Right cardiac atrium (tissue), 5 donors: ENCODE results near the gene IFNAR2. TPM values are rescaled to one million over a fixed set of nuclear protein-coding genes. Genes with fewer than 3 reads are reported as not detected.

Experiments
- ATAC-seq, 2 donors: fragments of 200-7000 bp; cut with Tn5 transposase; one replicate each; pipeline versions ENCODE4 v1.8.0 to v1.9.1; 2020; ENCODE audit warnings: moderate library complexity in 2 of 2, mild to moderate bottlenecking in 1 of 2
- DNase-seq, 3 donors: peaks; one replicate each; pipeline ENCODE4 v3.0.0-alpha.2; 2020
- H3K27ac ChIP-seq: one replicate; pipeline ENCODE4 v1.5.1; 2013; ENCODE audit warnings: mild to moderate bottlenecking, low read length, control low read depth, moderate library complexity
- H3K27me3 ChIP-seq: one replicate; pipeline ENCODE4 v1.6.1; 2013; ENCODE audit not compliant: control insufficient read depth, insufficient read depth
- H3K4me1 ChIP-seq: one replicate; pipeline ENCODE4 v1.6.1; 2013; ENCODE audit warnings: low read length; ENCODE audit not compliant: control insufficient read depth, insufficient read depth
- H3K4me3 ChIP-seq: one replicate; pipeline ENCODE4 v1.5.1; 2013; ENCODE audit warnings: low read length, control low read depth
- H3K9me3 ChIP-seq: one replicate; pipeline ENCODE4 v1.6.1; 2013; ENCODE audit warnings: low read length; ENCODE audit not compliant: control insufficient read depth
- WGBS: extraction: QIAGEN DNeasy Blood & Tissue Kit; methylation state at CpG from one replicate; pipeline ENCODE4 v1.1.7; 2013; 5-methylcytosine and 5-hydroxymethylcytosine counted together
- intact Hi-C, 4 donors: fragments of 100-400 bp; cut with DNase I; formaldehyde crosslinking; loops; one replicate each; pipeline versions ENCODE4 v1.11.0 to v1.14.0; 2022 to 2023
- polyA plus RNA-seq: library from polyadenylated mRNA; stranded (reverse); fragments of 200-250 nt; gene quantifications from one replicate; pipeline ENCODE4 v1.2.3, GENCODE V29; 2013
- total RNA-seq, 4 donors: library from RNA; stranded (reverse); fragmentation: NEBNext Ultra II Directional; extraction: Animal tissue kit (Norgen Biotek cat#: 25700); gene quantifications; one replicate each; pipeline ENCODE4 v1.2.1, GENCODE V29; 2021
- donor health status: healthy with polysubstance abuse.
- donor health status: DM: no; HTN: yes; CAD: no.
- donor health status: DM: no; HTN: no; CAD: no.
- donor health status: DM: no; HTN: yes; CAD: no; lungs with severe emphysema.
- donor health status: DM: yes; HTN: yes; CAD: no.

IFNAR2 gene
- total and polyA plus RNA-seq, 5 donors: 11.8 to 21.7 (median 15.5) TPM

GRCh38 chr21:33199516-33200217 is 30.1 kb upstream of the IFNAR2 start:
- 15% methylated on average over 8 of the region's 8 CpGs for WGBS
- Histone ChIP-seq H3K27me3 (no peaks in the 10 kb centered on the region), H3K4me3 (no peak overlapping the region), H3K4me1 (peaks cover 5% of the 10 kb centered on the region), H3K9me3 (no peaks in the 10 kb centered on the region), H3K27ac (peak overlapping the region; percentile 86)
- intact Hi-C loops: loop anchor here (2.0 to 10.0 kb wide), 9 partner anchors 163 to 367 kb away; no protein-coding TSS in a partner anchor
- DNase-seq (peak in 2 of 3 donors; percentile 69 to 81), ATAC-seq (peak; percentile 80 to 81)

- no peak overlapping the region for H3K4me3 ChIP-seq
- 71% methylated on average over 4 of the region's 4 CpGs for WGBS
- no peaks in the 10 kb centered on the region for H3K9me3 ChIP-seq
- H3K27ac ChIP-seq: no peak overlapping the region
- intact Hi-C loops: loop anchor here in 3 of 4 donors (2.0 to 10.0 kb wide), 5 partner anchors 160 to 243 kb away; no protein-coding TSS in a partner anchor
- ATAC-seq (no peak), DNase-seq (no peak)
- peaks cover 5% of the 10 kb centered on the region for H3K4me1 ChIP-seq
- H3K27me3 ChIP-seq: no peaks in the 10 kb centered on the region
These were observed 27.8 kb upstream of the IFNAR2 start for GRCh38 chr21:33201956-33202355.

GRCh38 chr21:33202464-33203363 is 27.0 kb upstream of the IFNAR2 start:
- H3K4me3 ChIP-seq: no peak overlapping the region
- no peaks in the 10 kb centered on the region for H3K9me3 ChIP-seq
- ATAC-seq (no peak), DNase-seq (no peak)
- H3K4me1 ChIP-seq: peaks cover 5% of the 10 kb centered on the region
- no peak overlapping the region for H3K27ac ChIP-seq
- H3K27me3 ChIP-seq: no peaks in the 10 kb centered on the region
- intact Hi-C loops: loop anchor here in 3 of 4 donors (5.0 to 10.0 kb wide), 4 partner anchors 160 to 232 kb away; no protein-coding TSS in a partner anchor
- WGBS: 88% methylated on average over 16 of the region's 16 CpGs

- DNase-seq (no peak), ATAC-seq (no peak)
- Histone ChIP-seq H3K4me1 (peaks cover 5% of the 10 kb centered on the region), H3K27me3 (no peaks in the 10 kb centered on the region), H3K9me3 (no peaks in the 10 kb centered on the region), H3K4me3 (no peak overlapping the region), H3K27ac (no peak overlapping the region)
- intact Hi-C loops: loop anchor here in 3 of 4 donors (5.0 to 10.0 kb wide), 4 partner anchors 159 to 231 kb away; no protein-coding TSS in a partner anchor
- WGBS: 75% methylated on average over 5 of the region's 5 CpGs
These were observed 26.4 kb upstream of the IFNAR2 start for GRCh38 chr21:33203371-33203724.

GRCh38 chr21:33205476-33205875 is 24.3 kb upstream of the IFNAR2 start:
- DNase-seq (no peak), ATAC-seq (no peak)
- Histone ChIP-seq H3K4me3 (no peak overlapping the region), H3K9me3 (no peaks in the 10 kb centered on the region), H3K27ac (no peak overlapping the region), H3K4me1 (peaks cover 3% of the 10 kb centered on the region), H3K27me3 (no peaks in the 10 kb centered on the region)
- WGBS: 91% methylated on average over 5 of the region's 5 CpGs
- intact Hi-C loops: loop anchor here in 2 of 4 donors (10.0 kb wide), 2 partner anchors 169 to 229 kb away; no protein-coding TSS in a partner anchor

- peaks cover 7% of the 10 kb centered on the region for H3K4me1 ChIP-seq
- H3K27ac ChIP-seq: no peak overlapping the region
- WGBS: 73% methylated on average over 10 of the region's 10 CpGs
- peak in 1 of 2 donors; percentile 25 for ATAC-seq
- no peaks in the 10 kb centered on the region for H3K9me3 ChIP-seq
- no peak overlapping the region for H3K4me3 ChIP-seq
- intact Hi-C loops: loop anchor here in 2 of 4 donors (10.0 kb wide), 2 partner anchors 168 to 228 kb away; no protein-coding TSS in a partner anchor
- H3K27me3 ChIP-seq: no peaks in the 10 kb centered on the region
- DNase-seq: peak in 1 of 3 donors; percentile 28
These were observed 22.9 kb upstream of the IFNAR2 start for GRCh38 chr21:33206771-33207281.

GRCh38 chr21:33207449-33208149 is 22.1 kb upstream of the IFNAR2 start:
- 83% methylated on average over 4 of the region's 4 CpGs for WGBS
- Histone ChIP-seq H3K4me3 (no peak overlapping the region), H3K9me3 (no peaks in the 10 kb centered on the region), H3K4me1 (peaks cover 7% of the 10 kb centered on the region), H3K27me3 (no peaks in the 10 kb centered on the region), H3K27ac (no peak overlapping the region)
- DNase-seq (no peak), ATAC-seq (no peak)
- intact Hi-C loops: loop anchor here in 2 of 4 donors (10.0 kb wide), 2 partner anchors 167 to 227 kb away; no protein-coding TSS in a partner anchor

GRCh38 chr21:33208534-33208933 is 21.2 kb upstream of the IFNAR2 start:
- intact Hi-C loops: loop anchor here in 2 of 4 donors (10.0 kb wide), 2 partner anchors 166 to 226 kb away; no protein-coding TSS in a partner anchor
- peaks cover 7% of the 10 kb centered on the region for H3K4me1 ChIP-seq
- WGBS: 99% methylated on average over 1 of the region's 1 CpG
- DNase-seq: no peak
- H3K27ac ChIP-seq: no peak overlapping the region
- H3K4me3 ChIP-seq: no peak overlapping the region
- H3K27me3 ChIP-seq: no peaks in the 10 kb centered on the region
- ATAC-seq: no peak
- H3K9me3 ChIP-seq: no peaks in the 10 kb centered on the region

- no peaks in the 10 kb centered on the region for H3K27me3 ChIP-seq
- intact Hi-C loops: no loop called here
- H3K4me1 ChIP-seq: peaks cover 4% of the 10 kb centered on the region
- WGBS: 78% methylated on average over 7 of the region's 7 CpGs
- DNase-seq (no peak), ATAC-seq (no peak)
- H3K4me3 ChIP-seq: no peak overlapping the region
- H3K9me3 ChIP-seq: no peaks in the 10 kb centered on the region
- H3K27ac ChIP-seq: no peak overlapping the region
These were observed 18.4 kb upstream of the IFNAR2 start for GRCh38 chr21:33211305-33211704.

GRCh38 chr21:33211732-33212131 is 18.0 kb upstream of the IFNAR2 start:
- intact Hi-C loops: no loop called here
- Histone ChIP-seq H3K27me3 (no peaks in the 10 kb centered on the region), H3K4me3 (no peak overlapping the region), H3K27ac (no peak overlapping the region), H3K9me3 (no peaks in the 10 kb centered on the region), H3K4me1 (peaks cover 4% of the 10 kb centered on the region)
- 52% methylated on average over 6 of the region's 6 CpGs for WGBS
- ATAC-seq: peak in 1 of 2 donors; percentile 38
- no peak for DNase-seq
